ENCODE results near the gene PROCA1. TPM values are rescaled to one million over a fixed set of nuclear protein-coding genes. Genes with fewer than 3 reads are reported as not detected.

PROCA1 gene
- total RNA-seq, 2 donors from 2014 or later, result 1.0 to 2.5 TPM

DNA sequence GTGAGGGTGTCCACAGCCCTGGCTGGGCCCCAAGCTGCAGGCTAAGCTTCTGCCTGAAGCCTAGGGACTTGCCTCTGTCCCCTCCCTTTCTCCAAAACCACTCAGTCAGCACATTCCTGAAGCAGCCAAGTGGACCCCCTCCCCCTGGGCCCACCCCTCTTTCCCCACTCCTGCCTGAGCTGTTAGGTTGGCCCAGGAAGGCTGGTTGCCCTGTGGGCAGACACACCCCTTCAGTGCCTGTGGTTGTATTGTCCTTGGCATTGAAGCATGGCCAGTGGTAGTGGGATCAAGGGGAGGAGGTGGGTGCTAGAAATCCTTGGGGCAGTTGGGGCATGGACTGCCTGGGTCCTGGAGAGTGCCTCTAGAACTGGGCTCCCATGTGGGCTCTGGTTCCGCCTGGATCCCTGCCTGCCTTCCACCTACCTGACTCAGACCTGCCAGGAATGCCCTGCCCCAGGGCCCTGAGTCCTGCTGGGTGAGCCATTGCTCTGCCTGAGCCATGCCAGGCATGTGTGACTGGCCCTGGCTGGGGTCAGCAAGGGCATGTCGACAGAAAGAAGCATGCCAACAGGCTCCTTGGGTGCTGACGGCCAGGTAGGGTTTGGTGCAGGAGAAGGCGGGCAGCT lies 34.2 kb upstream of the PROCA1 start:
- Histone ChIP-seq H3K36me3 (peaks cover 11% of the 10 kb centered on the region), H3K4me3 (peak overlapping the region; percentile 77)
- no peak for DNase-seq

DNA sequence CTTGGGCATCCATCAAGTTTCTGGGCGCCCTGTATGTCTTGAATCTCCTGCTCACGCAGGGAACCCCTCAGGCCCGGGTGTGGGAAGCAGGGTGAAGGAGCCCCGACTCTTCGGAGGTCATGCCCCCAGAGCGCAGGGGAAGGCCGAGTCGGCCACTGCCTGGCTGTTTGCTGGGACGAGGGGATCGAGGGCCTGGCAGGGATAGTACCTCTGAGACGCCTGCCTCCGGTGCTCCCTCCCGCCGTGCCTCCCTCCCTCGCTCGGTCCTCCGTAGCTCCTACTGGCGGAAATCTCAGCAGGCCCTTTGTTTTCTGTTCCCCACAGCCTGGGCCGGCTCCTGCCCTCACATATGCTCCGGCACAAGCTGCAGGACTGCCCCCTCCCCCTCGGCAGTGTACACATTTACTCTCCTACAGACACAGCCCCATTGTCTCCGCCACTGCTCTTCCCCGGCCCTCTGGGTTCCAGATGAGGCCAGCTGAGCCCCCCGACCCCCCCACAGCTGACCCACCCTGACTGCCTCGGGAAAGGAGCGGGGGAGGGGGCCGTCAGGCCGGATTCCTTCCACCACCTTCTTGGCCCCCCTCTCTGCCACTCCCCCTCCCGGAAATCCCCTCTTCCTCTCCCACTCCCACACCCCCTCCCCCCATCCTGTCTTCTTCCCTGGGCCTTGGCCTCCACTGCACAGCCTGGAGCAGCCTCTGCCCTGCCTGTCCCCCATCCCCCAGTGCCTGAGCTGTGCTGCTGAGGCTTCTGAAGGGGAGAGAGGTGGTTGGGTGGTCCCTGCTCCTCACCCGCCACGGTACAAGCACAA lies 33.5 kb upstream of the PROCA1 start:
- Histone ChIP-seq H3K9ac (ENCODE audit: low read depth in 2 of 2, low read length in 2 of 2) (peak overlapping the region; percentile 81 to 85), H3K27me3 (no peaks in the 10 kb centered on the region), H3K4me1 (peaks cover 29% of the 10 kb centered on the region), H3K27ac (peak overlapping the region; percentile 95), H3K36me3 (peaks cover 11% of the 10 kb centered on the region), H3K9me3 (no peaks in the 10 kb centered on the region), H3K4me3 (peak overlapping the region; percentile 77)
- intact Hi-C loops (cut with DNase I), result no loop called here
- TF ChIP-seq, protein P1, sequence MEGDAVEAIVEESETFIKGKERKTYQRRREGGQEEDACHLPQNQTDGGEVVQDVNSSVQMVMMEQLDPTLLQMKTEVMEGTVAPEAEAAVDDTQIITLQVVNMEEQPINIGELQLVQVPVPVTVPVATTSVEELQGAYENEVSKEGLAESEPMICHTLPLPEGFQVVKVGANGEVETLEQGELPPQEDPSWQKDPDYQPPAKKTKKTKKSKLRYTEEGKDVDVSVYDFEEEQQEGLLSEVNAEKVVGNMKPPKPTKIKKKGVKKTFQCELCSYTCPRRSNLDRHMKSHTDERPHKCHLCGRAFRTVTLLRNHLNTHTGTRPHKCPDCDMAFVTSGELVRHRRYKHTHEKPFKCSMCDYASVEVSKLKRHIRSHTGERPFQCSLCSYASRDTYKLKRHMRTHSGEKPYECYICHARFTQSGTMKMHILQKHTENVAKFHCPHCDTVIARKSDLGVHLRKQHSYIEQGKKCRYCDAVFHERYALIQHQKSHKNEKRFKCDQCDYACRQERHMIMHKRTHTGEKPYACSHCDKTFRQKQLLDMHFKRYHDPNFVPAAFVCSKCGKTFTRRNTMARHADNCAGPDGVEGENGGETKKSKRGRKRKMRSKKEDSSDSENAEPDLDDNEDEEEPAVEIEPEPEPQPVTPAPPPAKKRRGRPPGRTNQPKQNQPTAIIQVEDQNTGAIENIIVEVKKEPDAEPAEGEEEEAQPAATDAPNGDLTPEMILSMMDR (IDR thresholded peaks at IDR 0.05), result no peak
- DNase-seq, result peak; percentile 67

More for the DNA sequence above, 34.2 kb upstream of the PROCA1 start:
- H3K9ac ChIP-seq (ENCODE audit: low read depth in 2 of 2, low read length in 2 of 2), result peak overlapping the region; percentile 81 to 85
- H3K27me3 ChIP-seq, result no peaks in the 10 kb centered on the region
- intact Hi-C loops (cut with DNase I), result no loop called here
- H3K27ac ChIP-seq, result peak overlapping the region; percentile 95
- TF ChIP-seq, protein P1 (IDR thresholded peaks at IDR 0.05), result no peak
- H3K9me3 ChIP-seq, result no peaks in the 10 kb centered on the region
- H3K4me1 ChIP-seq, result peaks cover 29% of the 10 kb centered on the region

DNA sequence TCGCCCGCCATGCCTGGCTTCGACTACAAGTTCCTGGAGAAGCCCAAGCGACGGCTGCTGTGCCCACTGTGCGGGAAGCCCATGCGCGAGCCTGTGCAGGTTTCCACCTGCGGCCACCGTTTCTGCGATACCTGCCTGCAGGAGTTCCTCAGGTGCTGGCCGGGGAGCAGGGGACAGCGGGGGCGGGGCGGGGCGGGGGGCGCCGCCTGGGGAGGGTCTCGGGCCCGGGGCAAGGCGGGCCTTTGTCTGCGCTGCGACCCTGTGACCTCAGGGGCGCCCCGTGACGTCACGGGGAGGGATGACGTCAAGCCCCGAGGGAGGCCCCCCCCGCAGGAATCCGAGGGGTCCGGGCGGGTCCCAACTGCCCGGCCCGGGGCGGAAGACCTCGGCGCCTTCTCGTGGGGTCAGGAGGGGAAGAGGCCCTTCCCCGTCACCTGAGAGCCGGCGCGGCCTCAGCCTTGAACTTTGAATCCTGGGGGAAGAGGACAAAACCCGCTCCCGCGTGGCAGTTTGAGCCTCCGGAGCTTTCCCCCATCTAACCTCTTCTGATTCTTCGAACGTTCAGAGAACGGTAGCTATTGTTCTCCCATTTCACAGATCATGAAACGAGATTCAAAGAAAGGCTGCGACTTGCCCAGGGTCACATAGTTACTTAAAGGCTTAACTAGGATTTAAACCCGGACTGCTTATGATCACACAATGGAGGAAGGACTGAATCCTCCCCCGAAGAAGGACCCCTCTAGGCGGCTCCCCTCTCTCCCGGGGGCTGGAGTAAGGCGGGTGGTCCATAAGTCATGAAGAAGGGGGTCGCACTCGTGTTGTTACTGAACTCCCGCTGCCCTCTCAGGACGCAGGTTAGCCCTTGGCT lies 32.6 kb upstream of the PROCA1 start:
- Histone ChIP-seq H3K4me1 (peaks cover 24% of the 10 kb centered on the region), H3K4me3 (peak overlapping the region; percentile 77), H3K9ac (ENCODE audit: low read depth in 2 of 2, low read length in 2 of 2) (peak overlapping the region; percentile 85 to 87), H3K9me3 (no peaks in the 10 kb centered on the region), H3K27ac (peak overlapping the region; percentile 95), H3K27me3 (no peaks in the 10 kb centered on the region), H3K36me3 (peaks cover 10% of the 10 kb centered on the region)
- peak; percentile 76 for DNase-seq
- TF ChIP-seq, protein P1 (IDR thresholded peaks at IDR 0.05), result no peak
- intact Hi-C loops (cut with DNase I), result no loop called here

DNA sequence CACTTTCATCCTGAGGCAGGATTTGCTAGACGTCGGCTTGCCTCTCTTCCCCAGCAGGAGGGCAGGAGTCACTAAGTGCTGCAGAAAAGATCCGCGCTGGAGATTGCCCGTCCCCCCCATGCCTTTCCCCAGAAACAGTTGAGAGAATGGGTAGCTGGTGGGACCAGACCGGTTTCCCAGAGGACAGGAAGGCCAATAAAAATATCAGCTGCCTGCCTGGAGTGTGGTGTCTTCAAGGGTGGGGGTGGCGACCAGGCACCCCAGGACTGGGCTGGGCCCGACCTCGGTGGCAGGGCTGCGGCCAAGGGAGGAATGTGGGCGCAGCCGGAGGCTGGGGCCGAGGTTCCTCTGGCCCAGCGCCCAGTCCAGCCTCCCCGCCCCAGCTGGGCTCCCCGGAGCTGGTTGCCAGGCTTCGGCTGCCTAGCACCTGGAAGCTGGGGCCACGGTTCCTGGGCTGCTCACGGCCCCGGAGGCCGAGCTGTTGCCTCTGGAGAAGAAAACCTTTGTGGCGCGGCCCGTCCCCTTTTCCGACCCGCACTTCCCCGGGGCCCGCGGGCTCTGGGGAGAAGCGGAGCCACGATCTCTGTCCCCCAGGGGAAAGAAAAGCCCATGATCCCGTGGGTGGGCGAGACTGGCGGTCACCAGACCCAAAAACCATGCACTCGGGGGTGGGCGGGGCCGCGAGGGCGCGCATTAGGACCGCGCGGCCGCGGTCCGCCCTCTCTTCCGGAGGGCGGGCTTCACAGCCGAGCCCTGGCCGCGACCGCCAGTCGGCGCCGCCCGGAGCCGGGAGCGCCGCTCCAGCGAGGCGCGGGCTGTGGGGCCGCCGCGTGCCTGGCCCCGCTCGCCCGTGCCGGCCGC lies 31.8 kb upstream of the PROCA1 start, which contains the start of gene TRAF4:
TSS of gene TRAF4 (plus strand) at position 769 of the 861 bp plus-strand sequence. CDS start 102 bp downstream, outside the sequence.
- TF ChIP-seq, protein P1 (IDR thresholded peaks at IDR 0.05), result no peak
- H3K9ac ChIP-seq (ENCODE audit: low read depth in 2 of 2, low read length in 2 of 2), result peak within 1 kb of the TSS; percentile 85 to 87
- H3K27me3 ChIP-seq, result no peaks in the 10 kb centered on the region
- H3K4me1 ChIP-seq, result peaks cover 24% of the 10 kb centered on the region
- no peaks in the 10 kb centered on the region for H3K9me3 ChIP-seq
- intact Hi-C loops (cut with DNase I), result no loop called here
- peaks cover 1% of the 10 kb centered on the region for H3K36me3 ChIP-seq
- DNase-seq, result peak; percentile 85
- peak within 1 kb of the TSS; percentile 95 for H3K27ac ChIP-seq
- peak within 1 kb of the TSS; percentile 77 for H3K4me3 ChIP-seq
